Spleen (tissue), 11 donors: ENCODE results near the gene RAB3GAP1. TPM values are rescaled to one million over a fixed set of nuclear protein-coding genes. Genes with fewer than 3 reads are reported as not detected.

ENCODE experiments used
- DNase-seq: peaks from one replicate; pipeline ENCODE4 v3.0.0-alpha.2; 2020
- H3K27ac ChIP-seq, 8 donors: fragments of 200-600 bp; sonication (generic) in 7 of 8; 1 replicate in 4 of 8; 2 replicates in 4 of 8; pipeline versions ENCODE4 v1.5.0 to v1.8.0; 2016 to 2021; ENCODE audit warnings: inconsistent platforms in 4 of 8, mild to moderate bottlenecking in 4 of 8, moderate library complexity in 1 of 8
- H3K27me3 ChIP-seq, 7 donors: fragments of 200-600 bp; sonication (generic) in 6 of 7; replicated peaks in 1 of 7; 1 replicate in 4 of 7; 2 replicates in 3 of 7; pipeline versions ENCODE4 v1.5.0 to v1.8.0; 2016 to 2021; ENCODE audit warnings: inconsistent platforms in 3 of 7, mild to moderate bottlenecking in 1 of 7
- H3K36me3 ChIP-seq, 6 donors: fragments of 200-600 bp; sonication (generic) in 5 of 6; 1 replicate in 4 of 6; 2 replicates in 2 of 6; pipeline versions ENCODE4 v1.5.0 to v1.8.0; 2016 to 2021; ENCODE audit warnings: inconsistent platforms in 2 of 6
- H3K4me1 ChIP-seq, 6 donors: fragments of 200-600 bp; sonication (generic) in 5 of 6; 1 replicate in 3 of 6; 2 replicates in 3 of 6; pipeline versions ENCODE4 v1.5.0 to v1.8.0; 2016 to 2021; ENCODE audit warnings: inconsistent platforms in 3 of 6
- H3K4me3 ChIP-seq, 8 donors: fragments of 200-600 bp; sonication (generic) in 7 of 8; 1 replicate in 4 of 8; 2 replicates in 4 of 8; pipeline versions ENCODE4 v1.5.0 to v1.8.0; 2016 to 2021; ENCODE audit warnings: inconsistent platforms in 4 of 8, mild to moderate bottlenecking in 4 of 8, moderate library complexity in 2 of 8
- H3K9me3 ChIP-seq, 8 donors: fragments of 200-600 bp; sonication (generic) in 7 of 8; 1 replicate in 4 of 8; 2 replicates in 4 of 8; pipeline versions ENCODE4 v1.5.0 to v1.8.0; 2016 to 2021; ENCODE audit warnings: inconsistent platforms in 4 of 8
- CTCF ChIP-seq, 11 experiments: fragments of 200-600 bp in 7 of 11; fragments of 450-650 bp in 4 of 11; sonication (generic) in 4 of 11; IDR thresholded peaks in 8 of 11; conservative IDR thresholded peaks in 3 of 11; 1 replicate in 7 of 11; 2 replicates in 4 of 11; pipeline versions ENCODE4 v1.4.0 to v1.8.0; 2016 to 2021; ENCODE audit warnings: antibody characterized with exemption in 11 of 11, inconsistent platforms in 4 of 11, mild to moderate bottlenecking in 1 of 11
- POLR2A ChIP-seq, 3 donors: fragments of 450-650 bp; IDR thresholded peaks; one replicate each; pipeline ENCODE4 v1.5.1; 2017; ENCODE audit warnings: antibody characterized with exemption in 3 of 3, mild to moderate bottlenecking in 1 of 3
- POLR2AphosphoS5 ChIP-seq, 3 donors: sonication (generic); formaldehyde crosslinking; IDR thresholded peaks; one replicate each; pipeline ENCODE4 v1.5.1; 2017; ENCODE audit warnings: antibody characterized with exemption in 3 of 3
- WGBS, 5 donors: extraction: QIAGEN DNeasy Blood & Tissue Kit in 3 of 5; methylation state at CpG; one replicate each; pipeline versions ENCODE4 v1.1.5 to v1.1.7; 2013 to 2018; 5-methylcytosine and 5-hydroxymethylcytosine counted together
- intact Hi-C: fragments of 100-400 bp; cut with DNase I; formaldehyde crosslinking; loops from one replicate; pipeline ENCODE4 v1.15.0; 2023; ENCODE audit warnings: low total_unique reads
- polyA plus RNA-seq, 3 donors: library from polyadenylated mRNA; stranded (reverse); fragments of 200-250 nt; gene quantifications; one replicate each; pipeline ENCODE4 v1.2.1, GENCODE V29; 2013
- total RNA-seq, 7 donors: library from RNA; depleted of rRNA in 3 of 7; stranded (reverse); fragments of >200 nt in 3 of 7; fragmentation: NEBNext Ultra II Directional in 4 of 7; extraction: Animal tissue kit (Norgen Biotek cat#: 25700) in 4 of 7; gene quantifications; one replicate each; pipeline versions ENCODE4 v1.1.0 to v1.2.1, GENCODE V29; 2016 to 2021
- donor health status: healthy with polysubstance abuse.
- donor health status: DM: no; HTN: no; CAD: no; lungs with moderate emphysema.
- donor health status: DM: no; HTN: no; CAD: no.
- donor health status: Bipolar disorder and iron deficiency.
- donor health status: healthy.
- donor health status: DM: no; HTN: no; CAD: no.
- donor health status: DM: yes; HTN: yes; CAD: no.

Gene RAB3GAP1
- total and polyA plus RNA-seq, 10 donors = 11.2 to 49.5 (median 38.9) TPM

GRCh38 chr2:135187270-135187669, 135.2 kb downstream of the RAB3GAP1 start:
- no peaks in the 10 kb centered on the region for H3K27me3 ChIP-seq
- no peak for TF ChIP-seq POLR2AphosphoS5 (IDR thresholded peaks at IDR 0.05)
- TF ChIP-seq POLR2A (IDR thresholded peaks at IDR 0.05) = no peak
- no peak for TF ChIP-seq CTCF (IDR thresholded peaks at IDR 0.05 in 8 of 11, conservative IDR thresholded peaks at IDR 0.05 in 3 of 11)
- H3K4me1 ChIP-seq = no peaks in the 10 kb centered on the region
- H3K9me3 ChIP-seq = peaks cover 0 to 47% (median 30%) of the 10 kb centered on the region in 8 donors
- no peak overlapping the region for H3K27ac ChIP-seq
- DNase-seq = no peak
- no peak overlapping the region for H3K4me3 ChIP-seq
- peaks cover 0 to 14% (median 0%) of the 10 kb centered on the region in 6 donors for H3K36me3 ChIP-seq
- WGBS, 5 donors = 91 to 96% (median 95%) methylated on average over 3 of the region's 3 CpGs
- intact Hi-C loops = no loop called here

DNA sequence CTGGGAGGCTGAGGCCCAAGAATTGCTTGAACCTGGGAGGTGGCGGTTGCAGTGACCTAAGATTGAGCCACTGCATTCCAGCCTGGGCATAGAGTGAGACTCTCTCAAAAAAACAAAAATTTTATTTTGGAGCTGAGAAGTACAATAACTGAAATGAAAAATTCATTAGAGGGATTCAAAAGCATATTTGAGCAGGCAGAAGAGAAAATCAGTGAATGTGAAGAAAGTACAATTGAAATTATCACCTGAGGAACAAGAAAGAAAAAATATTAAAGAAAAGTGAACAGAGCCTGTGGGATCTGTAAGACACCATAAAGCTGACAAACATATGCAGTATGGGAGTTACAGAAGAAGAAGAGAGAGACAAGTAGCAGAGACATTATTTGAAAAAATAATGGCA, 137.1 kb downstream of the RAB3GAP1 start:
- Histone ChIP-seq H3K27ac (no peak overlapping the region), H3K27me3 (no peaks in the 10 kb centered on the region), H3K9me3 (peaks cover 0 to 64% (median 41%) of the 10 kb centered on the region in 8 donors), H3K4me1 (no peaks in the 10 kb centered on the region), H3K4me3 (no peak overlapping the region), H3K36me3 (peaks cover 0 to 14% (median 0%) of the 10 kb centered on the region in 6 donors)
- DNase-seq = no peak
- TF ChIP-seq POLR2AphosphoS5 (IDR thresholded peaks at IDR 0.05) = no peak
- intact Hi-C loops = no loop called here
- 48 to 100% (median 98%) methylated on average over 1 of the region's 1 CpG for WGBS, 5 donors

GRCh38 chr2:135190799-135191198, 138.7 kb downstream of the RAB3GAP1 start:
- TF ChIP-seq POLR2AphosphoS5 (IDR thresholded peaks at IDR 0.05) (no peak), POLR2A (IDR thresholded peaks at IDR 0.05) (no peak), CTCF (IDR thresholded peaks at IDR 0.05 in 8 of 11, conservative IDR thresholded peaks at IDR 0.05 in 3 of 11) (no peak)
- Histone ChIP-seq H3K4me1 (no peaks in the 10 kb centered on the region), H3K27me3 (no peaks in the 10 kb centered on the region), H3K36me3 (peaks cover 0 to 11% (median 0%) of the 10 kb centered on the region in 6 donors), H3K27ac (no peak overlapping the region), H3K9me3 (peaks cover 0 to 67% (median 46%) of the 10 kb centered on the region in 8 donors), H3K4me3 (no peak overlapping the region)
- no peak for DNase-seq
- intact Hi-C loops = no loop called here

- WGBS, 5 donors = 89 to 97% (median 94%) methylated on average over 3 of the region's 3 CpGs
- TF ChIP-seq CTCF (IDR thresholded peaks at IDR 0.05 in 8 of 11, conservative IDR thresholded peaks at IDR 0.05 in 3 of 11) = no peak
- TF ChIP-seq POLR2AphosphoS5 (IDR thresholded peaks at IDR 0.05) = no peak
- no peak for TF ChIP-seq POLR2A (IDR thresholded peaks at IDR 0.05)
- intact Hi-C loops = no loop called here
- no peak for DNase-seq
- Histone ChIP-seq H3K27ac (no peak overlapping the region), H3K4me1 (no peaks in the 10 kb centered on the region), H3K36me3 (peaks cover 0 to 5% (median 0%) of the 10 kb centered on the region in 6 donors), H3K4me3 (no peak overlapping the region), H3K27me3 (no peaks in the 10 kb centered on the region), H3K9me3 (peaks cover 0 to 14% (median 8%) of the 10 kb centered on the region in 8 donors)
Measured at GRCh38 chr2:135198481-135198880, 146.4 kb downstream of the RAB3GAP1 start.

DNA sequence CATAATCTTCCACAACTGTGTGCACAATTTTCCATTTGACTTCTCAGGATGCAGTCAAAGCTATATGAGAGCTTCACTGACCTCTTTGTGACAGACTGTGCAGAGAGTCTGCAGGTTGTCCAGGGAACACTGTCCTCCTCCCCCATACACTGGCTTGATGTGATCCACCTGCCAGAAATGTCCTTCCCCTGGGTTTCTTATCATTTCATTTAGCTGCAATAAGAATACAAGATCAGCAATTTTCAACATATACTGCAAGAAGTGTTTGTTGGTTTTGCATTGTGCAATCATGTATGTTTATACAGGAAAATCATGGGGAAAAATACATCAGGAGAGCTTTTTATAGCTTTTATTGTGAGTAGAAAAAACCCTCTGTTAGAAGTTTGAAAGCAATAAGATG, 150.7 kb downstream of the RAB3GAP1 start:
- Histone ChIP-seq H3K4me3 (no peak overlapping the region), H3K27me3 (no peaks in the 10 kb centered on the region), H3K9me3 (no peaks in the 10 kb centered on the region), H3K36me3 (peaks cover 0 to 10% (median 0%) of the 10 kb centered on the region in 6 donors), H3K27ac (no peak overlapping the region), H3K4me1 (no peaks in the 10 kb centered on the region)
- no peak for DNase-seq
- intact Hi-C loops = no loop called here
- TF ChIP-seq POLR2AphosphoS5 (IDR thresholded peaks at IDR 0.05) (no peak), CTCF (IDR thresholded peaks at IDR 0.05 in 8 of 11, conservative IDR thresholded peaks at IDR 0.05 in 3 of 11) (no peak), POLR2A (IDR thresholded peaks at IDR 0.05) (no peak)
